Endothelial cell of umbilical vein (primary cell): ENCODE data around the gene CAMTA1. TPM values are rescaled to one million over a fixed set of nuclear protein-coding genes. Genes with fewer than 3 reads are reported as not detected.

ENCODE experiments used
- BruUV-seq: library from RNA; stranded (reverse); fragments of 400-500 nt; replicated peaks from 2 replicates; lab custom pipeline; 2021; lab: Mats Ljungman, UMichigan
- CTCF ChIA-PET: fragments of 300-600, 350-600 bp; sonication (Branson Sonifier 250); formaldehyde crosslinking; loops from one replicate; lab custom pipeline; 2021; ENCODE audit warnings: antibody characterized with exemption, inconsistent platforms; lab: Charles Lee
- POLR2A ChIA-PET: fragments of 300-600, 350-600 bp; sonication (Branson Sonifier 250); formaldehyde crosslinking; loops from one replicate; lab custom pipeline; 2021; ENCODE audit warnings: antibody characterized with exemption, inconsistent platforms; lab: Charles Lee
- DNase-seq: peaks from one replicate; pipeline ENCODE4 v3.0.0-alpha.2; 2011; ENCODE audit warnings: low read depth, low spot score
- FAIRE-seq: peaks from 2 replicates; lab custom pipeline; 2011; peaks lifted over from hg19 to GRCh38; lab: Jason Lieb, UNC
- H2AFZ ChIP-seq: 2 replicates; pipeline ENCODE4 v1.6.0; 2012; ENCODE audit warnings: low read depth, low read length, control low read depth, inconsistent platforms
- H3K27ac ChIP-seq: 2 replicates; pipeline ENCODE4 v1.5.1; 2011; ENCODE audit warnings: low read depth, mild to moderate bottlenecking, control low read depth, low read length, moderate library complexity; ENCODE audit not compliant: insufficient read depth
- H3K27me3 ChIP-seq, 2 experiments: 2 replicates each; pipeline versions ENCODE4 v1.6.0 to v1.6.1; 2011; ENCODE audit warnings: low read length in 2 of 2, mixed read lengths in 1 of 2; ENCODE audit not compliant: control insufficient read depth in 2 of 2, insufficient read depth in 2 of 2
- H3K36me3 ChIP-seq, 2 experiments: 2 replicates in 1 of 2; 3 replicates in 1 of 2; pipeline ENCODE4 v1.5.1; 2011; ENCODE audit warnings: low read length in 2 of 2, mild to moderate bottlenecking in 1 of 2, moderate library complexity in 1 of 2; ENCODE audit not compliant: control insufficient read depth in 2 of 2, insufficient read depth in 2 of 2; ENCODE audit errors: extremely low read depth in 1 of 2
- H3K4me1 ChIP-seq: 3 replicates; pipeline ENCODE4 v1.5.1; 2011; ENCODE audit warnings: mild to moderate bottlenecking, low read length; ENCODE audit not compliant: control insufficient read depth, insufficient read depth; ENCODE audit errors: extremely low read depth
- H3K4me2 ChIP-seq: 2 replicates; pipeline ENCODE4 v1.6.1; 2011; ENCODE audit warnings: low read length, control low read depth, mixed read lengths; ENCODE audit not compliant: insufficient read depth
- H3K4me3 ChIP-seq, 3 experiments: fragments of 200-600 bp in 1 of 3; sonication (generic), shearing (Covaris generic) in 1 of 3; replicated peaks in 1 of 3; 2 replicates each; pipeline ENCODE4 v1.5.1; 2011 to 2016; ENCODE audit warnings: control low read depth in 3 of 3, low read length in 3 of 3, mild to moderate bottlenecking in 2 of 3, inconsistent platforms in 1 of 3, low read depth in 1 of 3, moderate library complexity in 1 of 3; ENCODE audit not compliant: insufficient read depth in 1 of 3
- H3K79me2 ChIP-seq: 2 replicates; pipeline ENCODE4 v1.6.0; 2012; ENCODE audit warnings: low read length, inconsistent platforms; ENCODE audit not compliant: control insufficient read depth, insufficient read depth
- H3K9ac ChIP-seq: replicated peaks from 2 replicates; pipeline ENCODE3; 2011; ENCODE audit warnings: low read length, control low read depth; ENCODE audit not compliant: insufficient read depth; ENCODE audit errors: extremely low read depth
- H3K9me1 ChIP-seq: replicated peaks from 3 replicates; pipeline ENCODE4 v1.6.0; 2011; ENCODE audit warnings: mild to moderate bottlenecking, low read length; ENCODE audit not compliant: control insufficient read depth, insufficient read depth; ENCODE audit errors: extremely low read depth
- H3K9me3 ChIP-seq: replicated peaks from 2 replicates; pipeline ENCODE4 v1.5.1; 2012; ENCODE audit warnings: low read length, inconsistent platforms; ENCODE audit not compliant: control insufficient read depth, insufficient read depth
- H4K20me1 ChIP-seq: replicated peaks from 2 replicates; pipeline ENCODE3; 2011; ENCODE audit warnings: mild to moderate bottlenecking, low read length; ENCODE audit not compliant: control insufficient read depth, insufficient read depth; ENCODE audit errors: extremely low read depth
- CTCF ChIP-seq, 2 donors: IDR thresholded peaks; 1 replicate in 1 of 2; 2 replicates in 1 of 2; pipeline ENCODE4 v1.5.1; 2011; ENCODE audit warnings: low read length in 2 of 2, mild to moderate bottlenecking in 2 of 2, moderate library complexity in 2 of 2, control low read depth in 1 of 2, inconsistent platforms in 1 of 2, low read depth in 1 of 2; ENCODE audit not compliant: insufficient read depth in 1 of 2; ENCODE audit errors: extremely low read depth in 1 of 2
- FOS ChIP-seq: IDR thresholded peaks from 2 replicates; pipeline ENCODE4 v1.6.1; 2011; ENCODE audit warnings: mild to moderate bottlenecking, low read length, moderate library complexity, borderline replicate concordance; ENCODE audit not compliant: insufficient read depth
- GATA2 ChIP-seq: IDR thresholded peaks from 2 replicates; pipeline ENCODE4 v1.7.0; 2011; ENCODE audit warnings: low read depth, mild to moderate bottlenecking, moderate library complexity, mixed read lengths, low read length; ENCODE audit not compliant: insufficient read length, insufficient read depth
- JUN ChIP-seq: IDR thresholded peaks from 2 replicates; pipeline ENCODE4 v1.6.1; 2011; ENCODE audit warnings: borderline replicate concordance, low read depth; ENCODE audit not compliant: insufficient read length, insufficient read depth
- MAX ChIP-seq: IDR thresholded peaks from 2 replicates; pipeline ENCODE4 v1.6.1; 2011; ENCODE audit not compliant: insufficient read depth, insufficient read length
- MYC ChIP-seq: IDR thresholded peaks from one replicate; pipeline ENCODE4 v1.6.1; 2011; ENCODE audit warnings: mild to moderate bottlenecking, low read depth, low read length
- POLR2A ChIP-seq: IDR thresholded peaks from 2 replicates; pipeline ENCODE4 v1.6.1; 2012; ENCODE audit warnings: low read depth, mild to moderate bottlenecking, control low read depth, low read length
- POLR2AphosphoS5 ChIP-seq: IDR thresholded peaks from 2 replicates; pipeline ENCODE4 v1.6.1; 2012; ENCODE audit warnings: low read depth, mild to moderate bottlenecking, control low read depth, low read length, moderate library complexity; ENCODE audit not compliant: insufficient read depth
- dilution Hi-C: fragments of 300-500 bp; cut with MboI; formaldehyde crosslinking; loops from one replicate; pipeline ENCODE4 v1.15.0; 2019; ENCODE audit warnings: low sequenced_read_pairs; ENCODE audit not compliant: extremely low pct_ligation_motif_present
- intact Hi-C: fragments of 100-400 bp; cut with micrococcal nuclease; formaldehyde crosslinking; loops from one replicate; pipeline ENCODE4 v1.10.0; 2022
- polyA plus RNA-seq, 4 experiments: library from polyadenylated mRNA; depleted of rRNA in 3 of 4; stranded (reverse) in 3 of 4; unstranded in 1 of 4; fragments of >200 nt; gene quantifications; 2 replicates each; pipeline versions ENCODE4 v1.2.1 to v1.2.3, GENCODE V29; 2011 to 2012; ENCODE audit warnings: missing spikeins in 1 of 4
- total RNA-seq: library from RNA; stranded (reverse); gene quantifications from 2 replicates; pipeline ENCODE4 v1.2.3, GENCODE V29; 2021

Gene CAMTA1
- total and polyA plus RNA-seq, 2 donors (not counting 3 experiments of a cell fraction or from before 2014, with no cell fraction given) = 50.8 to 92.7 TPM

GRCh38 chr1:7768583-7768982 is 983.3 kb downstream of the CAMTA1 start:
- Histone ChIP-seq H3K27ac (no peak overlapping the region), H3K36me3 (no peaks in the 10 kb centered on the region), H3K4me3 (no peak overlapping the region), H3K79me2 (peaks cover 21% of the 10 kb centered on the region), H3K9me1 (no peaks in the 10 kb centered on the region), H2AFZ (no peak overlapping the region), H3K9ac (no peak overlapping the region), H4K20me1 (no peaks in the 10 kb centered on the region), H3K9me3 (no peaks in the 10 kb centered on the region), H3K4me2 (no peak overlapping the region), H3K27me3 (no peaks in the 10 kb centered on the region), H3K4me1 (peaks cover 12% of the 10 kb centered on the region)
- TF ChIP-seq MAX (no peak), FOS (no peak), GATA2 (no peak), MYC (no peak), POLR2AphosphoS5 (no peak), POLR2A (no peak)
- intact Hi-C loops (loop anchor here (10.0 kb wide), 1 partner anchor 224 kb away; no protein-coding TSS in a partner anchor), dilution Hi-C loops (no loop called here)
- ChIA-PET CTCF (interaction anchor here (1.3 to 2.7 kb wide), 5 partner anchors 9 to 100 kb away, joined by 3 to 13 read pairs (median 6); no protein-coding TSS in a partner anchor), POLR2A (no interaction called here)
- BruUV-seq = no TSS peak
- FAIRE-seq (no peak), DNase-seq (no peak)

GRCh38 chr1:7769673-7770412 is 984.6 kb downstream of the CAMTA1 start:
- ChIA-PET CTCF (interaction anchor here (1.3 to 2.7 kb wide), 4 partner anchors 10 to 101 kb away, joined by 3 to 13 read pairs (median 8); no protein-coding TSS in a partner anchor), POLR2A (no interaction called here)
- no peak overlapping the region for H3K9ac ChIP-seq
- H3K4me3 ChIP-seq = no peak overlapping the region
- DNase-seq = no peak
- peak; percentile 58 for FAIRE-seq
- TF ChIP-seq FOS (no peak), MYC (no peak), JUN (no peak), POLR2AphosphoS5 (no peak), CTCF (IDR thresholded peaks at IDR 0.05; ENCODE audit: extremely low read depth in 1 of 2, insufficient read depth in 1 of 2, low read depth in 1 of 2, low read length in 2 of 2) (no peak), POLR2A (no peak), MAX (no peak)
- H3K9me3 ChIP-seq = no peaks in the 10 kb centered on the region
- H4K20me1 ChIP-seq = peaks cover under 1% of the 10 kb centered on the region
- H3K4me1 ChIP-seq = peaks cover 12% of the 10 kb centered on the region
- no TSS peak for BruUV-seq
- no peak overlapping the region for H3K4me2 ChIP-seq
- H3K79me2 ChIP-seq = peaks cover 32% of the 10 kb centered on the region
- H3K9me1 ChIP-seq = no peaks in the 10 kb centered on the region
- H3K27me3 ChIP-seq = no peaks in the 10 kb centered on the region
- intact Hi-C loops (loop anchor here (10.0 kb wide), 2 partner anchors 225 to 985 kb away; partner anchors contain the start of gene CAMTA1), dilution Hi-C loops (no loop called here)
- no peak overlapping the region for H2AFZ ChIP-seq
- H3K27ac ChIP-seq = no peak overlapping the region
- peaks cover 0 to 2% of the 10 kb centered on the region in 2 experiments for H3K36me3 ChIP-seq
